Measurements from ENCODE around the gene MRPL44.
A peak's percentile ranks its signal among the peaks of the same experiment; 100 is the strongest.

MRPL44 gene

GRCh38 chr2:223957092-223957851 lies at the start of gene MRPL44:
Gene MRPL44 (plus strand): TSS chr2:223957463. CDS start chr2:223957473, 10 bp downstream.
- peak; percentile 97 for DNase-seq

DNA sequence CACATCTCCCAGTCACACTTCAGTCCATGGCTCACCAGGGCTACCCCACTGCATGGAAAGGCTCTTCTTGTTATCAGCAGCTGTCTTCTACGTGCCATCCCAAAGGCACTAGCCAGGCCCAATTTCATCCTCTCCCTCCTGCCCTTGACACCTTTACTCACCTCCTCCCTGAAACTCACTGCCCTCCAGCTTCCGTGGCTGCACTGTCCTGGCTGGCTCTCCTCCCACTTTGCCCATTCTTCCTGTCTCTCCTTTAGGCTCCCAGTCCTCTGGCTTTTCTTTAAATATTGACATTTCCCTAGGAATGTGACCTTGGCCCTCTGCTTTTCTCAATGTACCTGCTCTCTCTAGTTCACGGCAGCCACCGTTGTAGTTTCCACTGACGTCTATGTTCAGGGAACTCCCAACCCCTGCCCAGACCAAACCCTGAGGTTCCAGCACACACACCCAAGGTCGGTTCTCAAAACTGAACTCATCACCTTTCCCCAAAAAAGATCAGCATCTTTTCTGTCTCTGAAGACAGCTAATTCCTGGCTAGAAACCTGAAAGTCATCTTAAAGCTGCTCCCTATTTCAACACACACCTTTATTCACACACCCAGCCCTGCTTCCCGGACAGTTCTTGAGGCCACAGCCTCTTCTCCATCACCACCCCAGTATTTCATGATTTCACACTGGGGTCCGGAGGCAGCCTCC lies 48.8 kb upstream of the MRPL44 start:
- DNase-seq: no peak

- no peak for DNase-seq
Measured at GRCh38 chr2:223909001-223909741, 48.1 kb upstream of the MRPL44 start.

GRCh38 chr2:223914324-223914723 lies 42.9 kb upstream of the MRPL44 start:
- DNase-seq: no peak

GRCh38 chr2:223915071-223915470 lies 42.2 kb upstream of the MRPL44 start:
- no peak for DNase-seq

GRCh38 chr2:223916181-223916920 lies 40.9 kb upstream of the MRPL44 start:
- DNase-seq: no peak

DNA sequence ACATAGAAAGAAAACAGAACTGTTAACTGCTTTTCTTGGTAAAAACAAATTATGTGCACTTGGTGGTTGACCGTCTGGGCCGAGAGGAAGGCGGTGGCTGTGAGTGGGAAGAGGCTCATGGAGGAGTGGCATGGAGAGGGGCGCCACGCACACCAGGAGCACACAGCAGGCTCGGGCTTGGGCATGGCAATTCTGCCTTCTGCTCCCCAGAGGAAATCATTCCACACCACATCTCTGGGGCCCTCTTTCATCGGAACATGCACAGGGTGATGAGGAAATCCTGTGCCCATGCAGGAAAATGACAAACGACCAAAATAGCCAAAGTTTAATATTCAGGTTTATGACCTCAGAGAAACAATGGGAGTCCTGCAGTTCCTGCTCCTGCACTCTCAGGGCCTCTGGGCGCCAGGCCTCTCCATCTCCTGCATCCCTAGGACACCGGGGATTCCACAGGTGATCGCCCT lies 38.6 kb upstream of the MRPL44 start:
- DNase-seq: no peak

DNA sequence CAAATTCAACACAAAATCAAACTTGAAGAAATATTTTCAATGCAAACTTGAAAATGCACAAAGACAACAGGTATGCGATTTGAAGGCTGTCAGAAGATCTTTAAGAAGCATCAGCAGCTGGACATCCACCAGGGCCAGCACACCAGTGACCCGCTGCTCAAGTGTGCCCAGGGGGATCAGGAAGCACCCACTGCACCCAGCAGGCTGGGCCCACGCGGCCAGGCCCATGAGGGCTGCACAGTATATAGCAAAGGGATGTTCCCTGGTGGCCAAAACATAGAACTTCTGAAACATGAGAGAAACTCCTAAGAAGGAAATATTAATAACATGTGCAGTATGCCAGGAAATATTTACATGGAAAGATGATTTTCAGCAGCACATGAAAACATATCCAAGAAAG lies 37.2 kb upstream of the MRPL44 start:
- no peak for DNase-seq

GRCh38 chr2:223921204-223921603 lies 36.1 kb upstream of the MRPL44 start:
- DNase-seq: no peak

DNA sequence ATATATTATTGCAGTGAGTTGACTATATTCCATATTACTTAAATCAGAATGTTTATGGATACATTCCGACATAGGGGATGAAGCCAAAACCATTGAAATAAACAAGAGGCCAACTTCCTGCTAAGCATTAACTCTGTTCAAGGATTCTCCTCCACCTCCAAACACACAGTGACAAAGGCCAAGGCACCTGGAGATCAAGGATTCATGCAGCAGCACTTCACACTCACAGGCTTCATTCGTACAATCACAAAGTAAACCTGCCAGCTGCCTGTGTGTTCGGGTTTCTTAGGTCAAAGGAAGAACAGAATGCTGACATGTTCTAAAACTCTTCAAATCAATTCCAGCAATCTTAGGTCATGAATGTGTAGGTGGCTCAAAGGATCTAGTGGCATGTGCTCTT lies 35.0 kb upstream of the MRPL44 start:
- DNase-seq: no peak

DNA sequence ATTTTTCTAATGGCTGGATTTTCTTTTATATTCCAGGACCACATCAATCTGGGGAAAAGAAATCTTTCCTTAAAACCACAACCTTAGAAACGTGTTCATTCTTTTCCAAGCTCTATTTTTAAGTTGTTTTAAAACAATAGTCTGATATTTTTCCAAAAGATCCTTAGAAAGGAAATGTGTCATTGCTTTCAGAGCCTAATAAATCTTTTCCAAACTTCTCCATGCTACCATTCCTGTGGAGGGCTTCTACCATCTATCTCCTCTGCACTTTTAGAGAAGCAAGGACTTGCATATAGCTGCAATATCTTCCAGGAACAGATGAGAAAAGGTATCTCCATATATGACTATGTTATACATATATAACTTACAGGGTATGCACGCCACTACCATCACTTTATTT lies 33.3 kb upstream of the MRPL44 start:
- no peak for DNase-seq

DNA sequence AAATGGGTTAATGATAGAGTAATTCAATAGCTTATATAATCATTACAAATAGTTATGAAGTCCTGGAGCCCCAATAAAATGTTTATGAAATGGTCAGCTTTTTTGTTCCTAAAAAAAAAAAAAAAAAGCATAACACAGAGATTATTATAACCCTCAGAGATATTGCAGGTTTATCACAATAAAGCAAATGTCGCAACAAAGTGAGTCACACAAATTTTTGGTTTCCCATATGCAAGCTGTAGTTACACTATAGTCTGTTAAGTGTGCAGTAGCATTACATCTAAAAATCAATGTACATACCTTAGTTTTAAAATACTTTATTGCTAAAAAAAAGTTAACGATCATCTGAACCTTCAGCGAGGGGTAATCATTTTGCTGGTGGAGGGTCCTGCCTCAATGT lies 32.2 kb upstream of the MRPL44 start:
- no peak for DNase-seq

GRCh38 chr2:223928113-223929006 lies 28.9 kb upstream of the MRPL44 start:
- DNase-seq: no peak

- DNase-seq: no peak
Measured at GRCh38 chr2:223929571-223930102, 27.6 kb upstream of the MRPL44 start.

DNA sequence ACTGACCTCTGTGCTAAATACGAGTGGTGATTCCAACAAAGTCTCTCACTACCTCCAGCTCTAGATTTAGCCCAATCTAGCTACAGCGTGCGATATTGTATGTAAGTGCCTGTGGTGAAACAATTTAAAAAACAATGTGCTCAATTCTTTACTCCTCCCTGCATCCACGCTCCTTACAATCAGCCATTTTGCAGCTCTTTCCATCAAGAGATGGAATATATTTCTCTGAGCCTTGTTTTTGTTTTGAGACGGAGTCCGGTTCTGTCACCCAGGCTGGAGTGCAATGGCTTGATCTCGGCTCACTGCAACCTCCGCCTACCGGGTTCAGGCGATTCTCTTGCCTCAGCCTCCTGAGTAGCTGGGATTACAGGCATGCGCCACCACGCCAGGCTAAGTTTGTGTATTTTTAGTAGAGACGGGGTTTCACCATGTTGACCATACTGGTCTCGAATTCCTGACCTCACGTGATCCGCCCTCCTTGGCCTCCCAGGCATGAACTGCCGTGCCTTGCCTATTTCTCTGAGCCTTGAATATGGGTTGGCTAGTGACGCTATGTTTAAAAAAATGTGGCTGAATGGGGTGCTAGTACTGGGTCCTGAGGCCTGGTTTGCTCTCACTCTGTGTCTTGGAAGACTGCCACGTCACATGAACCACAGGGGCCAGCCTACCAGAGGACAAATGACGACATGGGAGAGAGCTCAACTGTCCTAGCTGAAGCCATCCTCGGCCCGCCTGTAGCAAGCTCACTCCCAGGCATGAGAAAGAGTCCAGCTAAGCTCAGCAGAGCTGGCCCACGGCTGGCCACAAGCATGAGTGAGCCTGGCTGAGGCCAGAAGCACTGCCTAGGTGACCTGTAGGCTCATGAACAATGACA lies 26.9 kb upstream of the MRPL44 start:
- DNase-seq: peak; percentile 28

GRCh38 chr2:223932816-223933800 lies 24.2 kb upstream of the MRPL44 start:
- no peak for DNase-seq

- DNase-seq: no peak
Measured at GRCh38 chr2:223934870-223935269, 22.4 kb upstream of the MRPL44 start.

DNA sequence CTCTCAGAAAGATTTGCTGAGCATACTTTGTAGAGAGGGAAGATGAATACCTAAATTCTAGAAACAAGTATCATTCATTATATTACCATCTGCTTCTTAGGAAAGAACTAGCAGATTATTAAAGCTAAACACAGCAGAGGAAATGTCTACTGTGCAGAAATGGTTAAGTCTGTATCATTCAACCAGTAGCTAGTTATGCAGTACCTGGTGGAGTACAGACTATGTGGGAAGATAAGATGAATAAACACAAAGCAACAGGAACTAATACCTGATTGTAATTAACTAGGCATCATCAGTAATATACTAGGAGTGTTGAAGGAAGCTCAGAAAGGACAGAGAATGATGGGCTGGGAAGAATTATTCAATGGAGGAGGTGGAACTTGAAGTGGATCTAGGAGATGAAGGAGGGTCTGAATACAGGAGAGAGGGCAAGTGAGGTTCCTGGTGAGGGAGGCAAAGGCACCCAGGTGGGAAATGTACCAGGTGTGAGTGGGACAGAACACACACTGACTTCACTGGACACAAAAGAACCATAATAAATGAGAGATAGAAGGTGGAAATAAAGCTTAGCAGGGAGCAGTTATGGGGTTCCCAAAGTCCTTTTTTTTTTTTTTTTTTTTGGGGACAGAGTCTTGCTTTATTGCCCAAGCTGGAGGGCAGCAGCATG lies 21.7 kb upstream of the MRPL44 start:
- DNase-seq: no peak

Data from right hindlimb (tissue), 1 donor.